OCI-LY7 (cell line): ENCODE data around the gene GPR35.

Source experiments
- CTCF ChIP-seq: fragments of 200-600 bp; sonication (generic); conservative IDR thresholded peaks from 2 replicates; pipeline ENCODE4 v1.5.1; 2014; ENCODE audit warnings: mild to moderate bottlenecking, antibody characterized with exemption, low read length, moderate library complexity, mixed read lengths
- EZH2phosphoT487 ChIP-seq: fragments of 200-600 bp; sonication (generic); IDR thresholded peaks from 2 replicates; pipeline ENCODE4 v1.6.1; 2018; ENCODE audit warnings: low read depth, borderline replicate concordance, mild to moderate bottlenecking, mixed run types, antibody characterized with exemption, low read length, moderate library complexity, mixed read lengths

- TF ChIP-seq CTCF (no peak), EZH2phosphoT487 (no peak)
These were observed 13.6 kb upstream of the GPR35 start for GRCh38 chr2:240611601-240612210.
